ENCODE results near the gene DNALI1.

DNA sequence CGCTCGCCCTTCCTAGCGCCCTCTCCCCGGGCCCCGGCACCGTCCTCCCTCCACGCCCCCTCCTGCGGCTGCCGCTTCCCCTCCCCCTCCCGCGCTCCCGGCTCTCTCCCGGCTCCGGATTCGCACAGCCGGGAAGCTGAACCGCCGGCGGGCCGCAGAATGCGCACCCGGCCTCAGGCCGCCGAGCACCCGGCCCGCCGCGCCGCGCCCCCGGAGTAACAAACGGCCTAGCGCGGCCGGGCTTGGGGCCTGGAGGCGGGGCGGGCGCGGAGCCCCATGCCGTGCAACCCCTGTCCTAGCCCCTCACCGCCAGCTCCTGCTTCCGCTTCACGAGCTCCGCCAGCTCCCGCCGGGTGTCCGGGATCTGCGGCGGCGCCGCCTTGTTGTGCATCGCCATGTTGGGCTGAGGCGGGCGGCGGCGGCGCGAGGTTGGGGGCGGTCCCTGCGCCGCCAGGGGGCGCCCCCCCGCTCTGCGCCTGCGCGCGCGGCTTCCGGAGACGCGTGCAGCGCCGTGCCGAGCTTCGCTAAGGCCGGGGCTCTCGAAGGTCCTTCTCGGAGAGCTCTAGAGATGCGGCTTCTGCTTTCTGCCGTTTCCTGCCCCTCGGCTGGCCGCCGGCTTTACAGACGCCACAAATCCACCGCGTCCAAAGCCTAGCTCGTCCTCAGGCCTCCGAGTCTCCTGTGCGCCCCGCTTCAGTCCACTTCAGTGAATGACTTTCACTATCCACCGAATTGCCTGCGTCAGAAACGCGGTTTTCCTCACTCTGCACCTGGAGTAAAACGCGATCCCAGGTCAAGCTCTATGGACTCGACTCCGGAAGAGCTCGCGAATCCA, 42.2 kb upstream of the DNALI1 start, which contains the start of gene MEAF6:
- TF ChIP-seq, protein P1, sequence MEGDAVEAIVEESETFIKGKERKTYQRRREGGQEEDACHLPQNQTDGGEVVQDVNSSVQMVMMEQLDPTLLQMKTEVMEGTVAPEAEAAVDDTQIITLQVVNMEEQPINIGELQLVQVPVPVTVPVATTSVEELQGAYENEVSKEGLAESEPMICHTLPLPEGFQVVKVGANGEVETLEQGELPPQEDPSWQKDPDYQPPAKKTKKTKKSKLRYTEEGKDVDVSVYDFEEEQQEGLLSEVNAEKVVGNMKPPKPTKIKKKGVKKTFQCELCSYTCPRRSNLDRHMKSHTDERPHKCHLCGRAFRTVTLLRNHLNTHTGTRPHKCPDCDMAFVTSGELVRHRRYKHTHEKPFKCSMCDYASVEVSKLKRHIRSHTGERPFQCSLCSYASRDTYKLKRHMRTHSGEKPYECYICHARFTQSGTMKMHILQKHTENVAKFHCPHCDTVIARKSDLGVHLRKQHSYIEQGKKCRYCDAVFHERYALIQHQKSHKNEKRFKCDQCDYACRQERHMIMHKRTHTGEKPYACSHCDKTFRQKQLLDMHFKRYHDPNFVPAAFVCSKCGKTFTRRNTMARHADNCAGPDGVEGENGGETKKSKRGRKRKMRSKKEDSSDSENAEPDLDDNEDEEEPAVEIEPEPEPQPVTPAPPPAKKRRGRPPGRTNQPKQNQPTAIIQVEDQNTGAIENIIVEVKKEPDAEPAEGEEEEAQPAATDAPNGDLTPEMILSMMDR (IDR thresholded peaks at IDR 0.05; ENCODE audit: extremely low read depth in 1 of 2, insufficient read depth in 1 of 2, low read depth in 1 of 2, low read length in 2 of 2) = peak; percentile 53 to 91
- TF ChIP-seq FOS (IDR thresholded peaks at IDR 0.05; ENCODE audit: borderline replicate concordance, insufficient read depth, low read length) (no peak), EZH2 (IDR thresholded peaks at IDR 0.05; ENCODE audit: borderline replicate concordance, low read depth, low read length, severe bottlenecking) (no peak), POLR2AphosphoS5 (IDR thresholded peaks at IDR 0.05; ENCODE audit: insufficient read depth, low read depth, low read length) (peak; percentile 93), MYC (IDR thresholded peaks at IDR 0.05; ENCODE audit: low read depth, low read length) (no peak), POLR2A (IDR thresholded peaks at IDR 0.05; ENCODE audit: low read depth, low read length) (peak; percentile 63)
